ENCODE measurements around the gene XIRP2.

DNA sequence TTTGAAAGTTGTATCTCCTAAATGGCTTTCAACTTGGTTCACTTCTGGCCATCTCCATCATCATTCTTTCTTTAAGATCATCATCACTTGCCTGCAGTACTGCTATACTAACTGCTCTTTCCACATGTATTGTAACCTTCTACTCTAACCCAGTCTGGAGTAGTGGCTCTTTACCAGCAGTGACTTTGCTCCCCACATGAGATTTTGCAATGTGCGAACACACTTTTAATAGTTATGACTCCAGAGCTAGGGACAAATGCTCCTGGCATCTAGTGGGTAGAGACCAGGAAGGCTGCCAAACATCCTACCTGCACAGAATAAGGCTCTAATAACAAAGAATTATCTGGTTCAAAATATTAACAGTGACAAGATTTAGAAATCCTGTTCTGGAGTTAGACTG lies 243.8 kb downstream of the XIRP2 start:
- TF ChIP-seq, protein P1, sequence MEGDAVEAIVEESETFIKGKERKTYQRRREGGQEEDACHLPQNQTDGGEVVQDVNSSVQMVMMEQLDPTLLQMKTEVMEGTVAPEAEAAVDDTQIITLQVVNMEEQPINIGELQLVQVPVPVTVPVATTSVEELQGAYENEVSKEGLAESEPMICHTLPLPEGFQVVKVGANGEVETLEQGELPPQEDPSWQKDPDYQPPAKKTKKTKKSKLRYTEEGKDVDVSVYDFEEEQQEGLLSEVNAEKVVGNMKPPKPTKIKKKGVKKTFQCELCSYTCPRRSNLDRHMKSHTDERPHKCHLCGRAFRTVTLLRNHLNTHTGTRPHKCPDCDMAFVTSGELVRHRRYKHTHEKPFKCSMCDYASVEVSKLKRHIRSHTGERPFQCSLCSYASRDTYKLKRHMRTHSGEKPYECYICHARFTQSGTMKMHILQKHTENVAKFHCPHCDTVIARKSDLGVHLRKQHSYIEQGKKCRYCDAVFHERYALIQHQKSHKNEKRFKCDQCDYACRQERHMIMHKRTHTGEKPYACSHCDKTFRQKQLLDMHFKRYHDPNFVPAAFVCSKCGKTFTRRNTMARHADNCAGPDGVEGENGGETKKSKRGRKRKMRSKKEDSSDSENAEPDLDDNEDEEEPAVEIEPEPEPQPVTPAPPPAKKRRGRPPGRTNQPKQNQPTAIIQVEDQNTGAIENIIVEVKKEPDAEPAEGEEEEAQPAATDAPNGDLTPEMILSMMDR (IDR thresholded peaks at IDR 0.05 in 4 of 5, conservative IDR thresholded peaks at IDR 0.05 in 1 of 5) = no peak
- no peak for TF ChIP-seq POLR2A (IDR thresholded peaks at IDR 0.05)
